Osteocyte (in vitro differentiated cells): ENCODE measurements around the gene CDC6. TPM values are rescaled to one million over a fixed set of nuclear protein-coding genes. Genes with fewer than 3 reads are reported as not detected.

ENCODE experiments used
- DNase-seq: peaks from one replicate; pipeline ENCODE4 v3.0.0; 2021; ENCODE audit warnings: mixed read lengths; ENCODE audit not compliant: unreplicated experiment; ENCODE audit errors: extremely low spot score
- H3K27ac Mint-ChIP-seq: one replicate; pipeline ENCODE4 v1.8.0; 2021; ENCODE audit warnings: mild to moderate bottlenecking, mixed read lengths; ENCODE audit not compliant: unreplicated experiment
- H3K27me3 Mint-ChIP-seq: one replicate; pipeline ENCODE4 v1.8.0; 2021; ENCODE audit warnings: mixed read lengths; ENCODE audit not compliant: unreplicated experiment
- H3K36me3 Mint-ChIP-seq: one replicate; pipeline ENCODE4 v1.8.0; 2021; ENCODE audit warnings: mixed read lengths; ENCODE audit not compliant: unreplicated experiment
- H3K4me1 Mint-ChIP-seq: one replicate; pipeline ENCODE4 v1.8.0; 2021; ENCODE audit warnings: mixed read lengths; ENCODE audit not compliant: unreplicated experiment
- H3K4me3 Mint-ChIP-seq: one replicate; pipeline ENCODE4 v1.8.0; 2021; ENCODE audit warnings: mild to moderate bottlenecking, moderate library complexity, mixed read lengths; ENCODE audit not compliant: unreplicated experiment
- H3K9me3 Mint-ChIP-seq: one replicate; pipeline ENCODE4 v1.8.0; 2021; ENCODE audit warnings: mixed read lengths; ENCODE audit not compliant: unreplicated experiment
- CTCF ChIP-seq: fragments of 200-600 bp; sonication (generic); IDR thresholded peaks from 2 replicates; pipeline ENCODE4 v1.5.0; 2021; ENCODE audit warnings: antibody characterized with exemption, mild to moderate bottlenecking, moderate library complexity
- total RNA-seq: library from RNA; stranded (reverse); gene quantifications from 2 replicates; pipeline ENCODE4 v1.2.1, GENCODE V29; 2021

The CDC6 gene
- total RNA-seq, 1 donor from 2014 or later = 10.8 TPM

- no peak for TF ChIP-seq CTCF
- no peaks in the 10 kb centered on the region for H3K27me3 Mint-ChIP-seq
- H3K36me3 Mint-ChIP-seq = peaks cover 56% of the 10 kb centered on the region
- no peak overlapping the region for H3K4me3 Mint-ChIP-seq
- no peaks in the 10 kb centered on the region for H3K9me3 Mint-ChIP-seq
- peaks cover 7% of the 10 kb centered on the region for H3K4me1 Mint-ChIP-seq
- no peak for DNase-seq
- no peak overlapping the region for H3K27ac Mint-ChIP-seq
These were observed 9.3 kb upstream of the CDC6 start for GRCh38 chr17:40278414-40278813.

- no peak overlapping the region for H3K27ac Mint-ChIP-seq
- no peak for DNase-seq
- no peak for TF ChIP-seq CTCF
- no peaks in the 10 kb centered on the region for H3K9me3 Mint-ChIP-seq
- H3K4me3 Mint-ChIP-seq = no peak overlapping the region
- H3K36me3 Mint-ChIP-seq = peaks cover 54% of the 10 kb centered on the region
- H3K4me1 Mint-ChIP-seq = peaks cover 17% of the 10 kb centered on the region
- no peaks in the 10 kb centered on the region for H3K27me3 Mint-ChIP-seq
These were observed 8.3 kb upstream of the CDC6 start for GRCh38 chr17:40279402-40279801.

GRCh38 chr17:40281663-40282062, 6.0 kb upstream of the CDC6 start:
- Mint-ChIP-seq H3K4me1 (peaks cover 28% of the 10 kb centered on the region), H3K27ac (no peak overlapping the region), H3K27me3 (no peaks in the 10 kb centered on the region), H3K4me3 (no peak overlapping the region), H3K36me3 (peaks cover 41% of the 10 kb centered on the region), H3K9me3 (no peaks in the 10 kb centered on the region)
- no peak for TF ChIP-seq CTCF
- DNase-seq = no peak

GRCh38 chr17:40283662-40284061, 4.0 kb upstream of the CDC6 start:
- peaks cover 37% of the 10 kb centered on the region for H3K4me1 Mint-ChIP-seq
- peaks cover 26% of the 10 kb centered on the region for H3K36me3 Mint-ChIP-seq
- no peaks in the 10 kb centered on the region for H3K27me3 Mint-ChIP-seq
- H3K4me3 Mint-ChIP-seq = peak overlapping the region; percentile 51
- TF ChIP-seq CTCF = no peak
- H3K27ac Mint-ChIP-seq = peak overlapping the region; percentile 88
- H3K9me3 Mint-ChIP-seq = no peaks in the 10 kb centered on the region
- DNase-seq = no peak

- Mint-ChIP-seq H3K27me3 (no peaks in the 10 kb centered on the region), H3K27ac (peak overlapping the region; percentile 88), H3K4me1 (peaks cover 40% of the 10 kb centered on the region), H3K9me3 (no peaks in the 10 kb centered on the region), H3K4me3 (peak overlapping the region; percentile 51), H3K36me3 (peaks cover 23% of the 10 kb centered on the region)
- TF ChIP-seq CTCF = peak; percentile 42
- no peak for DNase-seq
These were observed 3.5 kb upstream of the CDC6 start for GRCh38 chr17:40284085-40284713.
